BJ (cell line): ENCODE data around the gene H2BK1. TPM values are rescaled to one million over a fixed set of nuclear protein-coding genes. Genes with fewer than 3 reads are reported as not detected.

Source experiments
- CTCF ChIA-PET: fragments of 350-600 bp; formaldehyde crosslinking; extraction: SDS; loops from one replicate; lab custom pipeline; 2021; ENCODE audit warnings: antibody characterized with exemption, inconsistent platforms; lab: Yijun Ruan, JAX
- POLR2A ChIA-PET: fragments of 300-600 bp; sonication (Branson Sonifier 250); formaldehyde crosslinking; extraction: SDS; loops from one replicate; lab custom pipeline; 2021; ENCODE audit warnings: antibody characterized with exemption; lab: Charles Lee
- DNase-seq: peaks from one replicate; pipeline ENCODE4 v3.0.0-alpha.2; 2011; ENCODE audit warnings: low read depth
- H3K27me3 ChIP-seq: 2 replicates; pipeline ENCODE4 v1.6.0; 2011; ENCODE audit warnings: low read length; ENCODE audit not compliant: control insufficient read depth, insufficient read depth
- H3K36me3 ChIP-seq: 2 replicates; pipeline ENCODE4 v1.5.1; 2011; ENCODE audit warnings: low read length; ENCODE audit not compliant: control insufficient read depth, insufficient read depth
- H3K4me3 ChIP-seq: 2 replicates; pipeline ENCODE4 v1.5.1; 2011; ENCODE audit warnings: low read depth, mild to moderate bottlenecking, control low read depth, low read length
- CTCF ChIP-seq: IDR thresholded peaks from 2 replicates; pipeline ENCODE4 v1.5.1; 2011; ENCODE audit warnings: low read depth, mild to moderate bottlenecking, control low read depth, inconsistent platforms, low read length, moderate library complexity; ENCODE audit not compliant: insufficient read depth
- polyA plus RNA-seq: library from polyadenylated mRNA; depleted of rRNA; stranded (reverse); fragments of >200 nt; gene quantifications from 2 replicates; pipeline ENCODE4 v1.2.3, GENCODE V29; 2011

The H2BK1 gene
- polyA plus RNA-seq, 1 experiment = not detected

DNA sequence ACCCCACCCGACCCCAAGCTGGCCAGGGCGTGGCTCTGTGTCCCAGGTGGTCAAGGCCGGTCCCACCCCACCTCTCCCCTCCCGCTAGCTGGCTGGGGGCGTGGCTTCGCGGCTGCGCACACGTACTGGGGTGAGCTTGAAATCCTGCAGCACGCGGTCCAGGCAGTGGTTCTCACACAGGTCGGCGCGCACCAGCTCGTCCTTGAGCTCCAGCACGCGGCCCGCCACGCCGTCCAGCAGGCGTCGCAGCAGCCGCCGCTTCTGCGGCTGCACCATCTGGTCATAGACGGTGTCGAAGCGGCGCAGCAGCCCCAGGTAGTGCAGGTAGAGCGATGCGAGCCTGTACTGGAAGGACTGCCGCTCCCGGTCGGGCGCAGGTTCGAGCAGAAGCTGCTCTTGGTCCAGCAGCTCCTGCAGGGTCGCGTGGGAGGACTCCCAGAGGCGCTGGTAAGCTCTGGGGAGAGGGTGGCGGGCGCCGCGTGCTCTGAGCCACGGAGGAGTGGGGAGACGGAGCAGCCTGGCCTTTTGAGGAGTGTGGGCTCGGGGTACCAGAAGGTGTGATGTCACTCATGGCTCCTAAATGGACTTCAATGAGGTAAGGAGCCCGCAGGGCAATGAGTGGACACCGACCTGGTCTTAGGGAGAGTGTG lies 5.8 kb downstream of the H2BK1 start:
- DNase-seq = no peak
- Histone ChIP-seq H3K36me3 (no peaks in the 10 kb centered on the region), H3K27me3 (peaks cover 18% of the 10 kb centered on the region), H3K4me3 (no peak overlapping the region)
- TF ChIP-seq CTCF = 0 out of 2 replicates have a peak, but pooled peaks have one; percentile 12
- CTCF ChIA-PET = interaction anchor here (1.2 kb wide), 1 partner anchor 106 kb away, joined by 4 read pairs; no protein-coding TSS in a partner anchor
- POLR2A ChIA-PET = no interaction called here

- ChIA-PET CTCF (no interaction called here), POLR2A (no interaction called here)
These were observed 7.5 kb downstream of the H2BK1 start for GRCh38 chr7:151202836-151203235.

GRCh38 chr7:151201751-151202150 lies 8.5 kb downstream of the H2BK1 start:
- Histone ChIP-seq H3K4me3 (no peak overlapping the region), H3K36me3 (no peaks in the 10 kb centered on the region), H3K27me3 (peaks cover 35% of the 10 kb centered on the region)
- no peak for DNase-seq
- ChIA-PET POLR2A (no interaction called here), CTCF (no interaction called here)
- TF ChIP-seq CTCF = no peak

More at GRCh38 chr7:151202836-151203235, 7.5 kb downstream of the H2BK1 start:
- H3K36me3 ChIP-seq = no peaks in the 10 kb centered on the region
- TF ChIP-seq CTCF = no peak
- H3K27me3 ChIP-seq = peaks cover 27% of the 10 kb centered on the region
- DNase-seq = no peak
- no peak overlapping the region for H3K4me3 ChIP-seq

- no peak for DNase-seq
- ChIA-PET POLR2A (no interaction called here), CTCF (interaction anchor here (1.1 kb wide), 1 partner anchor 43 kb away, joined by 4 read pairs; no protein-coding TSS in a partner anchor)
- peaks cover 37% of the 10 kb centered on the region for H3K27me3 ChIP-seq
- no peaks in the 10 kb centered on the region for H3K36me3 ChIP-seq
- no peak overlapping the region for H3K4me3 ChIP-seq
- TF ChIP-seq CTCF = no peak
These were observed 8.9 kb downstream of the H2BK1 start for GRCh38 chr7:151201344-151201743.

DNA sequence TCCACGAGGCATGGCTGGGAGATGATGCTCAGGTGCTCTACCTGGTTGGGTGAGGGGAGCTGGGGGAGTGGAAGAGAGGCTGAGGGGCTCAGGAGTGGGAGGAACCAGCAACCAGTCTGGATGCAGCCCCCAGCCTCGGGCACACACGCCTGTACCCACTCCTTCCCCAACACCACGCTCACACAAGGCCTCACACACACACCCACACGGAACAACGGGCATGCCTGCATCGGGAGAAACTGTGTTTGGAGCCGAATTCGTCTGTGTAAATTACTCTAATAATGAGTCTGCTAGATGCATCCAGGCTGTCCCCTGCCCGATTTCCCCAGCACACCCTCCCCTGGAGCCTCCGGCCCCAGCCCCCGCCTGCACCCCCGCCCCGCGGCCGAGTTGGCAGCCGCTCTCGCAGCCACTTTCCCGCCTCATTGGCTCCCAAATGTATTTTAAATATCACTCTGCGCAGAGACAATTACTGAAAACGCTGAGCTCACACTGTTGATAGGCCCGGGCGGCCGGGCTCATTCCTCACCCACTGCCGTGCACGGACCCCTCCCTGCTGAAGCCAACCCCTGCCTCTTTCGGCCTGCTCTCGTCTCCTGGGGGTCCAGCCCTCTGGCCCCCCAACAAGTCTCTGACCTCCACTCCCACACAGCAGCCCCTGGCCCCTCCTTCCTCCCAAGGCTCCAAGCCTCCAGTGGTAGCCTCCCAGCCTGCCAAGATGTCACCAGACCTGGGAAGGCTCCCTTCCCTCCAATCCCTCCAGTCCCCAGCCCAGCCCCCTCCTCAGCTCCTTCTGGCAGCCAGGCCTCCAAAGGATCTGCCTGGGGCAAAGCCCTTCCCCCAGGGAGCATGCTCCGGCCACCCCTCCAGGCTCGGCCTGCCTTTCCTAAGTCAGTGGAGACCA lies 11.1 kb downstream of the H2BK1 start:
- H3K4me3 ChIP-seq = no peak overlapping the region
- TF ChIP-seq CTCF = no peak
- no peak for DNase-seq
- ChIA-PET POLR2A (no interaction called here), CTCF (interaction anchor here (0.8 kb wide), 1 partner anchor 28 kb away, joined by 3 read pairs; the partner anchor contains the start of gene ABCF2)
- peaks cover 45% of the 10 kb centered on the region for H3K27me3 ChIP-seq
- no peaks in the 10 kb centered on the region for H3K36me3 ChIP-seq
